GM19395 (cell line): Measurements from ENCODE around the gene CHSY3.
"Not testable (repeated sequence)": the region's sequence is repeated elsewhere in the genome, so short reads cannot be mapped to it uniquely, and the experiment has no call there.

Experiments
- ATAC-seq: cut with Tn5 transposase; IDR thresholded peaks from one replicate; pipeline ENCODE4 v1.9.1; 2021; ENCODE audit warnings: mild to moderate bottlenecking, moderate library complexity; ENCODE audit not compliant: unreplicated experiment

CHSY3 gene

GRCh38 chr5:130141659-130142320 lies 237.5 kb downstream of the CHSY3 start:
- peak; percentile 82 for ATAC-seq

GRCh38 chr5:130151239-130151638 lies 247.0 kb downstream of the CHSY3 start:
- no peak for ATAC-seq

- no peak for ATAC-seq
These were observed 251.2 kb downstream of the CHSY3 start for GRCh38 chr5:130155345-130156011.

- ATAC-seq = no peak
These were observed 253.8 kb downstream of the CHSY3 start for GRCh38 chr5:130158036-130158435.

- ATAC-seq = no peak
These were observed 255.7 kb downstream of the CHSY3 start for GRCh38 chr5:130159968-130160367.

- no peak for ATAC-seq
These were observed 260.7 kb downstream of the CHSY3 start for GRCh38 chr5:130164966-130165365.

- ATAC-seq = no peak
These were observed 262.7 kb downstream of the CHSY3 start for GRCh38 chr5:130166839-130167490.

GRCh38 chr5:130168211-130168610 lies 263.9 kb downstream of the CHSY3 start:
- no peak for ATAC-seq

GRCh38 chr5:130171699-130172098 lies 267.4 kb downstream of the CHSY3 start:
- no peak for ATAC-seq

- no peak for ATAC-seq
These were observed 278.9 kb downstream of the CHSY3 start for GRCh38 chr5:130183115-130183514.

- no peak for ATAC-seq
These were observed 285.7 kb downstream of the CHSY3 start for GRCh38 chr5:130189961-130190360.

GRCh38 chr5:130198927-130199326 lies 294.7 kb downstream of the CHSY3 start:
- no peak for ATAC-seq

- ATAC-seq = no peak
These were observed 302.4 kb downstream of the CHSY3 start for GRCh38 chr5:130206686-130207085.

- ATAC-seq = no peak
These were observed 309.3 kb downstream of the CHSY3 start for GRCh38 chr5:130213607-130214006.

GRCh38 chr5:130216286-130216685 lies 312.0 kb downstream of the CHSY3 start:
- no peak for ATAC-seq

GRCh38 chr5:130222573-130222972 lies 318.3 kb downstream of the CHSY3 start:
- ATAC-seq = no peak

- ATAC-seq = not testable (repeated sequence)
These were observed 322.3 kb downstream of the CHSY3 start for GRCh38 chr5:130226556-130226955.

- ATAC-seq = no peak
These were observed 323.4 kb downstream of the CHSY3 start for GRCh38 chr5:130227699-130228098.

- ATAC-seq = no peak
These were observed 327.5 kb downstream of the CHSY3 start for GRCh38 chr5:130231786-130232185.

GRCh38 chr5:130234816-130235215 lies 330.6 kb downstream of the CHSY3 start:
- no peak for ATAC-seq
